ENCODE measurements around the gene HNRNPF.

The HNRNPF gene

DNA sequence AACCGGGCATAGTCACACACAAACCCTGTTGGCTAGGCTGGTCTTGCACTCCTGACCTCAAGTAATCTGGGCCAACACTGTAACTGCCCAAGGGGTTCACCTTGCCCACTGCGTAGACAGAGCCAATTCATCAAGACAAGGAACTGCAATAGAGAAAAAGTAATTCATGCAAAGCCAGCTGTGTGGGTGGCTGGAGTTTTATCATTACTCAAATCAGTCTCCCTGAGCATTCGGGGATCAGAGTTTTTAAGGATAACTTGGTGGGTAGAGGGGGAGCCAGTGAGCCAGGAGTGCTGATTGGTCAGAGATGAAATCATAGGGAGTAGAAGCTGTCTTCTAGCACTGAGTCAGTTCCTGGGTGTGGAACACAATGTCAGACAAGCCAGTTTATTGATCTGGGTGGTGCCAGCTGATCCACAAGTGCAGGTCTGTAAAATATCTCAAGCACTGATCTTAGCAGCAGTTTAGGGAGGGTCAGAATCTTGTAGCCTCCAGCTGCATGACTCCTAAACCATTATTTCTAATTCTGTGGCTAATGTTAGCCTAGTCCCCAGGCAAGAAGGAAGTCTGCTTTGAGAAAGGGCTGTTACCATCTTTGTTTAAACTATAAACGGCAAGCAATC lies 53.1 kb downstream of the HNRNPF start:
- CTCF ChIA-PET: interaction anchor here (0.8 kb wide), 1 partner anchor 8 kb away, joined by 3 read pairs; no protein-coding TSS in a partner anchor
- POLR2A ChIA-PET: no interaction called here
- no peak for DNase-seq (ENCODE audit: low read depth, low spot score)
- TF ChIP-seq, protein P1, sequence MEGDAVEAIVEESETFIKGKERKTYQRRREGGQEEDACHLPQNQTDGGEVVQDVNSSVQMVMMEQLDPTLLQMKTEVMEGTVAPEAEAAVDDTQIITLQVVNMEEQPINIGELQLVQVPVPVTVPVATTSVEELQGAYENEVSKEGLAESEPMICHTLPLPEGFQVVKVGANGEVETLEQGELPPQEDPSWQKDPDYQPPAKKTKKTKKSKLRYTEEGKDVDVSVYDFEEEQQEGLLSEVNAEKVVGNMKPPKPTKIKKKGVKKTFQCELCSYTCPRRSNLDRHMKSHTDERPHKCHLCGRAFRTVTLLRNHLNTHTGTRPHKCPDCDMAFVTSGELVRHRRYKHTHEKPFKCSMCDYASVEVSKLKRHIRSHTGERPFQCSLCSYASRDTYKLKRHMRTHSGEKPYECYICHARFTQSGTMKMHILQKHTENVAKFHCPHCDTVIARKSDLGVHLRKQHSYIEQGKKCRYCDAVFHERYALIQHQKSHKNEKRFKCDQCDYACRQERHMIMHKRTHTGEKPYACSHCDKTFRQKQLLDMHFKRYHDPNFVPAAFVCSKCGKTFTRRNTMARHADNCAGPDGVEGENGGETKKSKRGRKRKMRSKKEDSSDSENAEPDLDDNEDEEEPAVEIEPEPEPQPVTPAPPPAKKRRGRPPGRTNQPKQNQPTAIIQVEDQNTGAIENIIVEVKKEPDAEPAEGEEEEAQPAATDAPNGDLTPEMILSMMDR (IDR thresholded peaks at IDR 0.05; ENCODE audit: insufficient read depth, low read length, missing control alignments): no peak
- no peak overlapping the region for H3K4me3 ChIP-seq (ENCODE audit: low read depth, low read length)

GRCh38 chr10:43354879-43355380 lies 54.1 kb downstream of the HNRNPF start:
- no peak overlapping the region for H3K4me3 ChIP-seq (ENCODE audit: low read depth, low read length)
- ChIA-PET POLR2A (no interaction called here), CTCF (no interaction called here)
- no peak for DNase-seq (ENCODE audit: low read depth, low spot score)
- TF ChIP-seq, protein P1 (IDR thresholded peaks at IDR 0.05; ENCODE audit: insufficient read depth, low read length, missing control alignments): no peak

GRCh38 chr10:43354330-43354635 lies 54.7 kb downstream of the HNRNPF start:
- H3K4me3 ChIP-seq (ENCODE audit: low read depth, low read length): no peak overlapping the region
- no peak for DNase-seq (ENCODE audit: low read depth, low spot score)
- TF ChIP-seq, protein P1 (IDR thresholded peaks at IDR 0.05; ENCODE audit: insufficient read depth, low read length, missing control alignments): no peak
- POLR2A ChIA-PET: interaction anchor here (0.5 kb wide), 1 partner anchor 189 kb away, joined by 5 read pairs; no protein-coding TSS in a partner anchor
- CTCF ChIA-PET: no interaction called here

DNA sequence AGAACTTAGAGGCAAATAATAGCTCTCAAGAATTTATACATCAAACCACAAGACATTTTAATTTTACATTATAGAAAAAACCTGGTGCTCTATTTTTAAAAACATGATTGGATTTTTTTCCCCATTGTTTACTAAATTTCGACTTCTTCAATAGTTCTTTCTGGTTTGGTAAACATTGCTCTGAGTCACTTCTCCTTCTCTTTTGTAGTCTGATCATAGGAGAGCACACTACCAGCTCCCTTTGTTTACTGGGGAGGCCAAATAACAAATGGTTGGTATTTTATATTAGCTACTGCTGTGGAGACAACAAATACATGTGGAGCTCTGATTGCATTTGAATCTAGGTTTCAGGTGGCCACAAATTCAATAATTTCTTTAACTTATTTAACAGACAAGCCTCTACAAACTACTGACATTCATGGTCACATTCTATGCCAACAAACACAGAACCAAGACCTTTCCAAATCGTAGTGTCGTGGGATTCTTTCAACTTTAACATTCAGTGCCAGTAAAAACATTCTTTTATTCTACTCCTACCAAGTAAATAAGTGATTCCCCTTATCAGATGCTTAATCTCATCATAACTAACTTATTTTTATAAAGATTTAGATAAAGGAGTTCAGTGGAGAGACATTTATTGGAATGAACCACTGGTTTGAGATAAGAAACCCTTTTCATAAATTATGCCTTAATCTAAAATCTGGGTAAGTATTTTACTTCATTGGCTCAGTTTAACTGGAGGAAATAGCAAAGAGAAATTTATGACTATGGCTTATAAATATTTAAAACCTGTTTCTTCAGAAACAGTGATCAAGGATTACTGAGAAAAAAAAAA lies 55.3 kb downstream of the HNRNPF start:
- ChIA-PET POLR2A (interaction anchor here (0.5 kb wide), 1 partner anchor 190 kb away, joined by 5 read pairs; no protein-coding TSS in a partner anchor), CTCF (interaction anchor here (0.6 to 0.7 kb wide), 2 partner anchors 35 to 61 kb away, joined by 3 read pairs; no protein-coding TSS in a partner anchor)
- H3K4me3 ChIP-seq (ENCODE audit: low read depth, low read length): no peak overlapping the region
- DNase-seq (ENCODE audit: low read depth, low spot score): no peak
- TF ChIP-seq, protein P1 (IDR thresholded peaks at IDR 0.05; ENCODE audit: insufficient read depth, low read length, missing control alignments): no peak

- ChIA-PET POLR2A (no interaction called here), CTCF (interaction anchor here (0.7 kb wide), 1 partner anchor 60 kb away, joined by 3 read pairs; no protein-coding TSS in a partner anchor)
- no peak overlapping the region for H3K4me3 ChIP-seq (ENCODE audit: low read depth, low read length)
- DNase-seq (ENCODE audit: low read depth, low spot score): no peak
- TF ChIP-seq, protein P1 (IDR thresholded peaks at IDR 0.05; ENCODE audit: insufficient read depth, low read length, missing control alignments): no peak
Measured at GRCh38 chr10:43352951-43353350, 56.0 kb downstream of the HNRNPF start.

GRCh38 chr10:43351301-43351700 lies 57.7 kb downstream of the HNRNPF start:
- POLR2A ChIA-PET: no interaction called here
- H3K4me3 ChIP-seq (ENCODE audit: low read depth, low read length): no peak overlapping the region
- DNase-seq (ENCODE audit: low read depth, low spot score): no peak
- TF ChIP-seq, protein P1 (IDR thresholded peaks at IDR 0.05; ENCODE audit: insufficient read depth, low read length, missing control alignments): no peak
- CTCF ChIA-PET: interaction anchor here (0.9 kb wide), 1 partner anchor 58 kb away, joined by 3 read pairs; no protein-coding TSS in a partner anchor
